Measurements from ENCODE around the gene SETD2.
"Not testable (repeated sequence)": the region's sequence is repeated elsewhere in the genome, so short reads cannot be mapped to it uniquely, and the experiment has no call there.

Gene SETD2

DNA sequence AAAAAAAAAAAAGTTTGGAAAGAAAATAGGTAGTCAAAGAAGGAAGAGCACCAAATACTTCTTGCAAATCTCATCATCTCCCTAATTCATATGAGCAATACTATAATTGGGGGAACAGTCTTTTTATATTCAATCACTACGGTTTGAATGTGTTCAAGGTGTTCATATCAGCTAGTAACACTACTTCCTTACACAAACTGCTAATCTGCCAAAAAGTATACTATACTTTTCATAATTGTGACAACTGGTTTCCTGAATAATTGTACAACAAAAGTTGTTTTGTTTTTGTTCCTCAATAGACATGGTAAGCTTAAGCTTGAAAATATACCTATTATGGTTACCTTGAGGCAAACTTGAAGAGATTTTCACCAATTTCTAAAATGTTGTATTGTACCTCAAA is 12.1 kb downstream of the SETD2 start:
- DNase-seq, result no peak

DNA sequence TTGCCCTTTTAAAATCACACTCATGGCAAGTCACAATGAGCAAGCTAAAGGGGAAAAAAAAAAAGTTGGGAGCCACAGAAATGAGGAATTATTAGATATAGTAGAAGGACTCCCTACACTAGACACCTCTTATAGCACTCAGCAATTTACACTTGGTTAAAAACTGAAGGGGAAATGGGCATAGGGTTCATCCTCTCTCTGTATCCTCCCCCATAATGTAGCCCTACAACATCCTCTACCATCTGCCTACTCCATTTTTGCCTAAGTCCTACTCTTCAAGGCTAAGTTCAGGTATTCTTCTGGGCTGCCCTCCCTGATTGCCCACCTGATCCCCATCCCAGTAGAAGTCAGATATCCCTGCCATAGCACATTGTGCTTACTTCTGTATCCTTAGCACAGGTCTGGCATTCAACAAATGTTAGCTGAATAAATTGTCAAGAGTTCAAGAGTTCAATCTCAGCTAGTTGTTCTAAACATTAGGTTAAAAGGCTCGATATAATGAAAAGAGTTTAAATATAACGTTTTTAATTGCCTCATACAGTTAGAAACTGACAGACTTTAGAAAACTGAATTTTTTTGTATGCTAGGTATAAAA is 14.5 kb downstream of the SETD2 start:
- no peak for DNase-seq

DNA sequence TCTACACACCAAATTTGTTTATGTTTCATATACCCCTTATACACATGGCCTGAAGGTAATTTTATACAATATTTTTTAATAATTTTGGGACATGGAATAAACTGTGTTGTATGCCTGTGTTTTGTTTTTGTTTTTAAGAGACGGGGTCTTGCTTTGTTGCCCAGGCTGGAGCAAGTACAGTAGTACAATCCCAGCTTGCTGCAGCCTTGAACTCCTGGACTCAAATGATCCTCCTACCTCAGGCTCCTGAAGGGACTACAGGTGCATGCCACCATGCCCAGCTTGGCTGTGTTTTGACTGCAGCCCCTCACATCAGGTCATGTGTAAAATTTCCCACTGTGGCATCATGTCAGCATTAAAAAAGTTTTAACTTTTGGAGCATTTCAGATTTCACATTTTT is 18.6 kb downstream of the SETD2 start:
- DNase-seq, result no peak

DNA sequence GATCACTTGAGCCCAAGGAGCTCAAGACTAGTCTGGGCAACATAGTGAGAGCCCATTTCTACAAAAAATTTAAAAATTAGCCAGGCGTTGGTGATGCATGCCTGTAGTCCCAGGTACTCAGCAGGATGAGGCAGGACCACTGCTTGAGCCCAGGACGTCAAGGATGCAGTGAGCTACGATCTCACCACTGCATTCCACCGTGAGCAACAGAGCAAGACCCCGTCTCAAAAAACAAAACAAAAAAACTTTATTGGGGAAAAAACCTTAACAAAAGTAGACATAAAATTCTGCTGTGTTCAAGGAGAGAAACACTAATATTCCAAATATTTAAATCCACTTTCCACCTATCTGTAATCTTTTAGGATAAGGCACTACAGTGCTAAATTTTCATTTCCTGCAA is 20.8 kb downstream of the SETD2 start:
- DNase-seq, result no peak

DNA sequence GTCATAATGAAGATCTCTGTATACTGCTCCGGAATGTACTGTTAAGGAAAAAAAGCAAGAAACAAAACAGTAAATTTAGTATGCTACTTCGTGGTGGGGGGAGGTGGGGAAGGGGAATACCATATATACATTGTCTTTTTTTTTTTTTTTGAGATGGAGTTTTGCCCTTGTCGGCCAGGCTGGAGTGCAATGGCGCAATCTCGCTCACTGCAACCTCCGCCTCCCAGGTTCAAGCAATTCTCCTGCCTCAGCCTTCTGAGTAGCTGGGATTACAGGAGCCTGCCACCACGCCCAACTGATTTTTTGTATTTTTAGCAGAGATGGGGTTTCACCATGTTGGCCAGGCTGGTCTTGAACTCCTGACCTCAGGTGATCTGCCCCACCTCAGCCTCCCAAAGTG is 21.4 kb downstream of the SETD2 start:
- not testable (repeated sequence) for DNase-seq

DNA sequence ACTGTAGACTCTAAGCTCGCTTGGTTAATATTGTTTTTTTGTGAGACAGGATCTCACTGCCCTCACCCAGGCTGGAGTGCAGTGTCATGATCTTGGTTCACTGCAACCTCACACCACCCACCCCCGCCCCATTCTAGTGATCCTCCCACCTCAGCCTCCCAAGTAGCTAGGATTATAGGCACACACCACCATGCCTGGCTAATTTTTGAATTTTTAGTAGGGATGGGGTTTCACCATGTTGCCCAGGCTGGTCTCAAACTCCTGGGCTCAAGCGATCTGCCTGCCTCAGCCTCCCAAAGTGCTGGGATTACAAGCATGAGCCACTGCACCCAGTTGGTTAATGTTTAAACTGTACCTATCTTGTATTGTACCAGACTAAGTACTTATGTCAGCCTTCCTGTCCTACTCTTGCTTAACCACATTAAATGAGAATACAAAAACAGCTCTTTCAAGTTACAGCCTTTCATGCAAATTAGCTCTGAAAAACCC is 22.9 kb downstream of the SETD2 start:
- peak; percentile 56 for DNase-seq

DNA sequence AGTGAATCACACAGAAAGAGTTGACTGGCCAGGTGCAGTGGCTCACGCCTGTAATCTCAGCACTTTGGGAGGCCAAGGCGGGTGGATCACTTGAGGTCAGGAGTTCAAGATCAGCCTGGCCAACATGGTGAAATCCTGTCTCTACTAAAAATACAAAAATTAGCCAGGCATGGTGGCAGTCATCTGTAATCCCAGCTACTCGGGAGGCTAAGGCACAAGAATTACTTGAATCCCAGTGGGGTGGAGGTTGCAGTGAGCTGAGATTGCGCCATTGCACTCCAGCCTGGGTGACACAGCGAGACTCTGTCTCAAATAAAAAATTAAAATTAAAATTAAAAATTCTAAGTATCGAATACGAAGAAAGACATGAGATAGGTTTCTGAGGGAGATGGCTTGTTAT is 23.4 kb downstream of the SETD2 start:
- not testable (repeated sequence) for DNase-seq

DNA sequence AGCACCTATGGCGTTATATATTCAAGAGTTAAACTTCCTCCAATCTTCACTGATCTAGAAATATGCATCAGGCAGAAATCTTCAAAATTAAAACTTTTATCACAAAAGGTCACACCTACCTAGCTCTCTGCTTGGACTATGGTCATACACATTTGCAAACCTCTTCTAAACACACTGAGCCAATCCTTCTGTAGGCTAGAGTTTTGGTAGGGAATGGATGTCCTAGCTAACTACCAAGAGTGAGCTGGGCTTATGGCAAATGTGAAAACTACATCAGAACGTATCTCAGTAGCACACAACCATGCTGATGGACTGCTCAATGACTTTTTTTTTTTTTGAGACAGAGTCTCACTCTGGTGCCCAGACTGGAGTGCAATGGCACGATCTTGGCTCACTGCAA is 29.6 kb downstream of the SETD2 start:
- no peak for DNase-seq

DNA sequence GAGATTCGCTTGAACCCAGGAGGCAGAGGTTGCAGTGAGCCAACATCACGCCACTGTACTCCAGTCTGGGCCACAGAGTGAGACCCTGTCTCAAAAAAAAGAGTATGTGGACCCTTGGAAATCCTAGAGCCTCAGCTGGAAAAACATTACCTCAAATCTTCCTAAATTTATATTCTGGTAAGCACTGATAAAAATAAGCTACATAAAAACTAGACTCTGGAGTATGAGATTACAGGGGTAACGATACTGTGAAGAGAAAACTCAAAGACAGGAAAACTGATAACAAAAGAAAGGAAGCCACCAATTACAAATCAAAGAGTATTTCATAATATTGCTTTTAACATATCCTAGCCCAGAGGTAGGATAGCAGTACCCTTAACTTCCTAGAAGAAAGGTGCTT is 30.3 kb downstream of the SETD2 start:
- DNase-seq, result no peak

DNA sequence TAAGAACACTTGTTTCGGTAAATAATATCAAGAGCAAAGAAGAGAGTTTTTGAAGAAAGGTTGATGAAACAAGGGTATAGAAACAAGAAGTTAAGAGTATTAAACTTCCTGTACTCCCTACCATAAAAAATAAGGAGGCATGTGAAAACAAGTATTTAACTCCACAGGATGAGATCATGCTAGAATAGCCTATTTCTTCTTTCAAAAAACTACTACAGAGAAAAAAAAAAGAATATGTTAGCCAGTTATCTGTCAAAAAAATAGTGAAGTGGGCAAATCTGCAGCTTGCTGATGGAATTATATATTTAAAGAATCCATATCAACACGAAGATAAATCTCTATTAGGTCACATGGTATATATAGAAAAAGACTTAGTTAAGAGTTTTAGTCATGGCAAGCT is 33.4 kb downstream of the SETD2 start:
- no peak for DNase-seq

DNA sequence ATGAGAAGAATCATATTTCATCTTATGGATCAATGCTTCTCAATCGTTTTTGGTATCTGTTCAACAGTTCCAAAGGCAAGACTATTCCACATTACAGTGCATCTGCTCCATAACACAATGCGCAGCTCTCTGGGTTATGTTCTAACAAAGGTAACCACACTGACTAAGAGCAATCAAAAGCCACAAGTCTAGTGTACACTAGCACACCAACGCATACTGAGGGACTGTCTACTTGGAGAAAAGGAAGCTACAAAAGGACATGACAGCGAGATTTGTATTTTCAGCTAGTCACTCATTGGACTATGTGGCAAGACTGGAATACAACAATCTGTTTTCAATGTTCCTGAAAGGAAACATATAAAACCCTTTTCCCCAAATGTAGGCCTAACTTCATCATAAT is 35.8 kb downstream of the SETD2 start:
- no peak for DNase-seq

DNA sequence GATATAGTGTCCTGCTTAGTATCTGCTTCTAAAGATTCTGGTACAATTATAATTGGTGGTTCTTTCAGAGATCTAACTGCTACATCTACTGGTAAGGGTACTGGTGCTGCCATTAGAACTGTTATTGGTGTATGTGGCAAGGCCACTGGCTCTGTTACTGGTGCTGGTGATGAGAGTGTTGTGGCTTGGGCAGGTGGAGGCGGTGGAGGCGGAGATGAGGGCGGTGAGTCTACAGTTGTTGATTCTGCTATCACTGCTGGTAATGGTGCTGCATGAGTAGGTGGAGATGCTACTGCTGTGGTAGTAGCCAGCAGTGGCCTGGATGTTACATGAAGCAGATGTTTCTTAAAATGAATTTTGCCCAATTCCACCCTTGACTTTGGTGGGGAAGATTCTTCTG is 40.1 kb downstream of the SETD2 start:
- DNase-seq, result no peak

DNA sequence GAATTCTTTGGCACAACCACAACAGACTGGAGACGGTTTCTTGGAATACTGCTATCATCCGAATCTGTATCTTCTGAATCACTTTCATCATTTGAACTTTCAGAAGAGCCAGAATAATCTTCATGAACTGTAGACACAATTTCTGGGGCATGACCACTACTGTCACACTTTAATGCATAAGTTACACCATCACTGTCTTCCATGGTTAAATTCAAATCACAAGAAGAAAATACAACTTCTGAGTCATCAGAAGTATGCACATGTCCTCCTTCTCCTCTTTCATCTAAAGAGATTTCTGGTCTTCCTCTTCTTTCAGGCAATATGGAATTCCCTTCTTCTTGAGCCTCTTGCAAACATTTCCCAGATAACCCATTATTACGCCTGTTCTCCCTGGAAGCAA is 42.5 kb downstream of the SETD2 start:
- no peak for DNase-seq

DNA sequence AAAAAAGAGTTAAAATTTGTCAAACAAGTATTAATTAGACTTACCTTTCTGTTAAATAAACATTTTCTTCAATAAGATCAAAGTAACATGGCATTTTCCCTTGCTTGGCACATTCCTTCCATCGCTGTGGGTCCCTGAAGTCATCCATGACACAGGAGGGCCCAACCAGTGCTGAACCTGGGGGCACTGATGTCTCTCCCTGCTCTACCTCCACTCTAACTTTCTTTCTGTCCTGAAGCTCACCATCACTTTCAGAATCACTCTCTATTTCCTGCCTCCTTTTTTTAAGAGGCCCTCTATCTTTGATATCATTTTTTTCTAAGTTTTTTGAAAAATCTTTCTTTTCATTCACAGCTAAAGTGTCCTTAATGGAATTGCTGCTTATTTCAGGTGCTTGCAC is 43.8 kb downstream of the SETD2 start:
- no peak for DNase-seq

DNA sequence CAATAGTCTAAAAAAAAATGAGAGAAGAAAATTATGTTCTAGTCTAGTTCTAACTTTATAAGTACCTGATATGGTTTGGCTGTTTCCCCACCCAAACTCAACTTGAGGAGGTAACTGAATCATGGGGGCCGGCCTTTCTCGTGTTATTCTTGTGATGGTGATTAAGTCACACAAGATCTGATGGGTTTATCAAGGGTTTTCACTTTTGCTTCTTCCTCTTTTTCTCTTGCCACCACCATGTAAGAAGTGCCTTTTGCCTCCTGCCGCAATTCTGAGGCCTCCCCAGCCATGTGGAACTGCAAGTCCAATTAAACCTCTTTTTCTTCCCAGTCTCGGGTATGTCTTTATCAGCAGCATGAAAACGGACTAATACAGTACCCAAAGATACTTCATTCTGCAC is 44.5 kb downstream of the SETD2 start:
- not testable (repeated sequence) for DNase-seq

DNA sequence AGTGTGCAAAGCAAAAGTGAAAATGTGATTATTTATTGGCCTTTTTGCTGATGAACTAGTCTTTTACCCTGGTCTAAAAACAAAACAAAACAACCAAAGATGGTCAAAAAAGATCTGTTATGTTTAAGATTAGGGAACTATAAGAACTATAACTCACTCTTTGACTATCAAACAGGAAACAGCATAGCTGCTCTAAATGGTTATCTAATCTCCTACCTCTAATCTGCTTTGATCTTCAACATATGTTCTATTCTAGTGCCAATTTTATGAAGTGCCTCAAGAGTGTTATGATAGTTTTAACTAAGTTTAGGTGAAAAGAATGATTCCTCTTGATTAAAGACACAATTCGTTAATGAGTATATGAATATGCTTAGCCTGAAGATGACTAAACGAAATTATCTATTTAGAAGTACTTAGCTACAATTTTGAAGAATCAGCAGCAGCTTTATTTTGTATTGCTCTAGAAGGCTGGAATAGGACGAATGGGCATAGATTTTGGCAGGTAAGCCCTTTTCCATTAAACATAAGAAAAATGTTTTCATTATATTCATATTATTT is 46.0 kb downstream of the SETD2 start:
- peak; percentile 7 for DNase-seq

DNA sequence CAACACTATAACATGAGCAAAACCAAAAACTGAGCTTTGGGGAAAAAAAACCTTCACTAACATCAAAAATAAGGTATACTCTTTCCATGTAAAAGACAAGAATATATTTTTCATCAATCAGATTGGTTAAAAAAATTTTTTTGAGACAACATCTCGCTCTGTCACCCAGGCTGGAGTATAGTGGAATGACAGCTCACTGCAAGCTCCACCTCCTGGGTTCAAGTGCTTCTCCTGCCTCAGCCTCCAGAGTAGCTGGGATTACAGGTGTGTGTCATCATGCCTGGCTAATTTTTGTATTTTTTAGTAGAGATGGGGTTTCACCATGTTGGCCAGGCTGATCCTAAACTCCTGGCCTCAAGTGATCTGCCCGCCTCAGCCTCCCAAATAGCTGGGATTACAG is 48.4 kb downstream of the SETD2 start:
- DNase-seq, result not testable (repeated sequence)

DNA sequence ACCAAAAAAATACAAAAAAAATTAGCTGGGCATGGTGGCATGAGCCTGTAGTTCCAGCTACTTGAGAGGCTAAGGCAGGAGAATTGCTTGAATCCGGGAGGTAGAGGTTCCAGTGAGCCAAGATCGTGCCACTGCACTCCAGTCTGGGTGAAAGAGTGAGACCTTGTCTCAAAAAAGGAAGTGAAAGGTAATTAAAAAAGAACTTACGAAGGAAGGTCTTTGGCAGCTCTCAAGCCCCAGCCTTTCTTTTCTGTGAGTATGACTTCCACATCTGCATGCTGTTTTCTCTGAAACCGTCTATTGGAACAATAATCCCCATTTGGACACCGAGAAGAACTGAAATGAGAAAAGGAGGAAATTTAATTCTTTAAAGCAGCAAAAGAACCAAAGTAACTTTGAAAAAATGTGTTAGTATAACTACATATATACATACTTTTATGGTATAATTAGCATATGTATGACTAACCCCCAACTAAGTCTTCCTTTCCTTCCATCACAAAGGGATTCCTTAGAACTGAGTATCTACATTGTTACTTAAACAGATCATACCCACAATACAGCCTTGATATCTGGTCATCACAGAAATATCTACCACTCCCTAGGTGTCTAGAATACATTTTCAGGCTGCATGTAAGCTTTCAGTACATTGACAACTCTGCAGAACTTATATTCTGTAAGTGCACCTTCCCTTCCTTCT is 50.1 kb downstream of the SETD2 start:
- no peak for DNase-seq

DNA sequence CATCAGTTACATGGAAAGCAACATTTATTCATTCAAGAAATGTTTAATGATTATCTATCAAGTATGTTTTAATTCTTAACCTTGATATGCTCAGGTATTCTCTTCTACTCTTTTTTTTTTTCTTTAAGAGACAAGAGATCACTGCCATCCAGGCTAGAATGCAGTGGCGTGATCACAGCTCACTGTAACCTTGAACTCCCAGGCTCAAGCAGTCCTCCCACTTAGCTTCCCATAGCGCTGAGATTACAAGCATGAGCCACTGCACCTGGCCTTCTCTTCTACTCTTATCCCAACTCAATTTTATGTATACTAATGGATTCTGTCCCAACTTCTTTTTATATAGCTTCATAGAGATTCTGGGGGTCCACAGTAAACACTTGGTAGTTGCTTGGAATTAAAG is 50.9 kb downstream of the SETD2 start:
- DNase-seq, result no peak

DNA sequence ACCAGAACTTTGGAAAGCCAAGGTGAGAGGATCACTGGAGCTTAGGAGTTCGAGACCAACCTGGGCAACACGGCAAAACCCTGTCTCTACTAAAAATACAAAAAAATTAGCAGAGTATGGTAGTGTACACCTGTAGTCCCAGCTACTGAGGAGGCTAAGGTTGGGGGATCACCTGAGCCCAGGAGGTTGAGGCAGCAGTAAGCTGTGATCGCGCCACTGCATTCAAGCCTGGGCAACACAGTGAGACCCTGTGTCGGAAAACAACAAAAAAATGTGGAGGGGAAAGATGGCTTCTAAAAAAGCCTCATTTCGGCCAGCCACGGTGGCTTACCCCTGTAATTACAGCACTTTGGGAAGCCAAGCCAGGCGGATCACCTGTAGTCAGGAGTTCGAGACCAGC is 54.5 kb downstream of the SETD2 start:
- no peak for DNase-seq

DNA sequence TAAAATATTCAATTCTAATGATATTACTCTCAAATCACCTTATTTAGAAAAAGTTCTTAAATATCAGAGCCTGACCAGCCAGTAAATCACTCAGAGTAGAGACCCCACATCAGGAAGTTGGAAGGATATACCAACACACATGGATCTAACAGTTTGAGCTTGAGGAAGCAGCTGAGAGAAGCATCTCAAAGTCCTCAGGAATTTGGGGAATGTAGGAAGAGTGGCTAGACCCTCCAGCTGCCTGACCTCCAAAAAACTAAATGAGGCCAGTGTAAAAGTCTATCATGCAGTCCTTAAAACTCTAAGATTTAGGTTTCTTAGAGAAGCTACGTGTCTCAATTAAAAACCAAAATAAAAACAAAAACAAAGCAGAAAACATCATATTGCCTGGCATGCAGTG is 55.4 kb downstream of the SETD2 start:
- no peak for DNase-seq

DNA sequence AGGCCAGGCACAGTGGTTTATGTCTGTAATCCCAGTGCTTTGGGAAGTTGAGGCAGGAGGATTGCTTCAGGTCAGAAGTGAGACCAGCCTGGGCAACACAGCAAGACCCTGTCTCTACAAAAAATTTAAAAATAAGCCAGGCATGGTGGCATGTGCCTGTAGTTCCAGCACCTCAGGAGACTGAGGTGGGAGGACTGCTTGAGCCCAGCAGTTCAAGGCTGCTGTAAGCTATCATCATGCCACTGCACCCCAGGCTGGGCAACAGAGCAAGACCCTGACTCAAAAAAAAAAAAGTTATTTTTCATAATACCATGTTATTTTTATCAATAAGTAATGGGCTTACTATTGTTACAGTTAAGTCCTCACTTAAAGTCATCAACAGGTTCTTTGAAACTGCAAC is 59.7 kb downstream of the SETD2 start:
- no peak for DNase-seq

DNA sequence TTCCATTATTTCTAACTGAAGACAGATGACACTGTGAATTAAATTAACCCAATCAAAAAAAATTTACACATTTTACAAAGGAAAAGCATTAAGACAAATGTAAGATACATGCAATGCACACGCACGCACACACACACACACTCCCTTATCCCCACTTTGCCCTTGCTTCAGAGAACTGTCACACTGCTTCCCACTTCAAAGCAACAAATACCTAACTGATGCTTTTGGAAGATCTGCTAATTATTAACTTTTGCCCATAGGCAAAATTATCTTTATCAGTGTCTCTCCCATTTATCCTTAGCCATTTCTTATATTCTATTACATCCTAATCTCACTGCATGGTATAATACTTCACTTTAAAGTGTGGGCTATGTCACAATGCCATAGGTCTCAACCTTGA is 60.3 kb downstream of the SETD2 start:
- no peak for DNase-seq

DNA sequence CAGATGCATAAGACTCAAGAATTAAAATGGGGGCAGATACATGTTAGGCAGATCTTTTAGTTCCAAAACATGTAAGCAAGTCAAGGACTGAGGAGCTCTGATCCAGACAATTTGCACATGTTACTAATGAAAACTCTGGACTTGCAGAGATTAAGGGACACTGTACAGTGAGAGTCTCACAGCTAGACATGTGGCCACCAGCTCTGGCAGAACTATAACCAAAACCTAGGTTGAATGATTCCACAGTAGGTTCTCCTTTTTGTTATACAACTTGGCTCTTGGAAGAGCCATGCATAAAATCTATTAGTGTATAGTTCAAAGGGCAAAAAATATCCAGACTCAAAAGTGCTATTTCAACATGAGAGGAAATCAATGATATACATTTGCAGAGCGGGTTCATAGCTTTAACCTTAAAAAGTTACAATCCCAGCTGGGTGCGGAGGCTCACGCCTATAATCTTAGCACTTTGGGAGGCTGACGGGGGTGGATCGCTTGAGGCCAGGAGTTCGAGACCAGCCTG is 61.8 kb downstream of the SETD2 start:
- DNase-seq, result no peak
